NCI-H1417 treated with DMSO at 0.1 percent for 48 hours (cell line): ENCODE results near the gene MTARC2.
"Not testable (repeated sequence)": the region's sequence is repeated elsewhere in the genome, so short reads cannot be mapped to it uniquely, and the experiment has no call there.

Experiments used
- DNase-seq: peaks from one replicate; lab custom pipeline; 2025; lab: John Stamatoyannopoulos, UW

Gene MTARC2

DNA sequence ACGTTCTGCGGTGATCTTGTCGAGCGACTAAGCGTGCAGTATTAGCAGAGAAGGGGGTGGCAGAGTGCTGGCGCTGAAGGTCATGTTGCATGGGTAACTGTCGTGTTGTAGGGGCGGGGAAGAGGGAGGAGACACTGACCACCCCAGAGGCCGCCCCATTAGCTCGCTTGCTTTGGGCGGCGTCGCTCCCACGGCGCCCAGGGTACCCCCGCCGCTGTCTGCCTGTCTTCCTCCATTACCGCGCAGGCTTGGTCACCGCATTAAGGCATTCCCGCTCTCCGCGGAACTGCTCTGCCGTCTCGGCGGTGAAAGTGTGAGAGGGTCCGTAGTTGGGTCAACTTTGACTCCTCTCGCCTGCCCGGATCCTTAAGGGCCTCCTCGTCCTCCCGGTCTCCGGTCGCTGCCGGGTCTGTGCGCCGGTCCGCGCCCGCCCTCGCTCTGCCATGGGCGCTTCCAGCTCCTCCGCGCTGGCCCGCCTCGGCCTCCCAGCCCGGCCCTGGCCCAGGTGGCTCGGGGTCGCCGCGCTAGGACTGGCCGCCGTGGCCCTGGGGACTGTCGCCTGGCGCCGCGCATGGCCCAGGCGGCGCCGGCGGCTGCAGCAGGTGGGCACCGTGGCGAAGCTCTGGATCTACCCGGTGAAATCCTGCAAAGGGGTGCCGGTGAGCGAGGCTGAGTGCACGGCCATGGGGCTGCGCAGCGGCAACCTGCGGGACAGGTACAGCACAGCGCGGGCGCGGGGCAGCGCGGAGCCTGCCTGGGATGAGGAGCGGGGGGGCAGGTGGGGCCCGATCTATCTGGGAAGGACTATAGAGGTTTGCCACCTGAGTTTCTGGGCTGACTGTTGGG, at the start of gene MTARC2:
TSS of gene MTARC2 (plus strand) at position 234 of the 846 bp plus-strand sequence. CDS start at position 444, 210 bp downstream.
- peak; percentile 69 for DNase-seq

GRCh38 chr1:220698607-220699016, 49.5 kb upstream of the MTARC2 start:
- DNase-seq, result no peak

GRCh38 chr1:220699044-220699443, 49.1 kb upstream of the MTARC2 start:
- DNase-seq, result no peak

DNA sequence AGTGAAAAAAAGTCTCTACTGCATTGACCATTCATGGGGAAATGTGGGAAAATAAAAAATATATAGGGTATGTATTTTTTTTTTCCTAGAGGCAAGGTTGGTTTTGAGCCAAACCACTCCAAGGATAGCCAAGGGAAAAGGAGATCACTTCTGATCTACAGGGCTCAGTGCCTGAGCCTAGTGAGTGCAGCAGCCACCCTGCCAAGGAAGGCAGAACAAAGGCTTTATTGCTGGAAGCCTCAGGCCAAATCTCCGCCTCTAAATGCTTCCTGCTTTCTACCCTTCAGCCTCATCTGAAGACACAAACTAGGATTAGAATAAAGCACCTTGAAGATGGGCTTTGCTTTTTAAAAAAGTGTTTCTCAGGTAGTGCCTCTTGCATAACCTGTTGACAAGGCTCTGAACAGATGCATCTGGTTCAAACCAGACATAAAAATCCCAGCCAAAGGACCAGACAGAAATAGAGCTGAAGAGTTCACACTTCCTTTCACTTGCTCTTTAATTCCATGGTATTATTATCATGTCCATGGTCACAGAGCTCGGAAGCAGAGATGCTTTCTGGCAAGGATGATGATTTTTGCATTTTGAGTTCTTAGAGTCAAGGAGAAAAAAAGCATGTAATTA, 47.5 kb upstream of the MTARC2 start:
- DNase-seq, result no peak

- no peak for DNase-seq
These were observed 46.1 kb upstream of the MTARC2 start for GRCh38 chr1:220701974-220702373.

DNA sequence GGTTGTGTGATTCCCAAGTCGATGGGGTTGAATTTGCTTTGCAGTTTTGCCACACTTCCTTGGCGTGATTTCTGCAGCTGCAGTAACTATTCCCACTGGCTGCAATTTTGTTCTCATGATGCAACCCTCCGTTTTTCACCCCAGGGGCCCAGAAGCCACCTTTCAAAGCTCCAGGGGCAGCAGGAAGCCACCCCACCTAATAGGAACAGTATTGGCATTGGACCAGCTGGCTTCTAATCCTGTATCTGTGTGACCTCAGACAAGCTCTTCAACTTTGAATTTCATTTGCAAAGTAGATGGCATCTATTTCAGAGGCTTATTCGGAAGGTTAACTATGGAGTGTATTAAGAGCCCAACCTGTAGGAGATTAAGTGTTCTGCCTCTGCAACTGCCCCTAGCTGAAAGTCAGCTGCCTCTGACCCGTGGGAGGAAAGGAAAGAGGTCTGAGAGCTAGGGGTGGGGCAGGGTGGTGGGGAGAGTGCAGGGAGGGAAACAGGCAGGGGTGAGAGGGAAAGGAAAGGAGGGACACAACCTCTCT, 45.3 kb upstream of the MTARC2 start:
- DNase-seq, result no peak

- DNase-seq, result no peak
These were observed 44.8 kb upstream of the MTARC2 start for GRCh38 chr1:220703305-220703704.

GRCh38 chr1:220705782-220706181, 42.3 kb upstream of the MTARC2 start:
- DNase-seq, result no peak

DNA sequence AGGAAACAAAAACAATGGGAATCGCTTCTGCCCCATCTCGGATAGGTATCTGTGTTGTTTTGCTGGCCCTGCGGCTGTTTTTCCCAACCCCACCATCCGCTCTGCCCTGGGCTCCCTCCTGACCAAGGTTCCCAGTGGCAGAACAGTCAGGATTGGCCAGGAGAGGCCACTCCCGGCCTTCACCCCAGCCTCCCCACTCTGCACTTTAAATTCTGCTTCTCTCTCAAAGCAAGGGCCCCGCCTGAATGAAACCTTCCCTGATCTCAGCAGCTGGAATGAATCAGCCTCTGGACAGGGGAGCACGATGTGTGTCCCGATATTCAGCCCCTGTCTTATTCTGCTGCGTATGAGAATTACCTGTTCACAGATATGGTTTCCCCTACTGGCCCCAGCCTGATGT, 41.6 kb upstream of the MTARC2 start:
- DNase-seq, result no peak

GRCh38 chr1:220707160-220707559, 41.0 kb upstream of the MTARC2 start:
- DNase-seq, result no peak

DNA sequence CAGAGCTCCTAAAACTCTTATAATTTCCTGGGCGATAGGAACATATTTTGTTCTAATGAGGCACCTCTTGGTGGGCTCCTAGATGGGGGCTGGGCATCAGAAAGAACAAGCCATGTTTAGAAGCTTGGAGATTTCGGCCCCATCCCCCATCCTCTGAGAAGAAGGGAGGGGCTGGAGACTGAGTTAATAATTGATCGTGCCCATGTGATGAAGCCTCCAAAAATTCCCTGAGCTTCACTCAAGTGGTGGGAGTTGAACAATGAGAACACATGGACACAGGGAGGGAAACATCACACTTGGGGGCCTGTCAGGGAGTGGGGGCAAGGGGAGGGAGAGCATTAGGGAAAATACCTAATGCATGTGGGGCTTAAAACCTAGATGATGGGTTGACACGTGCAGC, 39.9 kb upstream of the MTARC2 start:
- DNase-seq, result no peak

DNA sequence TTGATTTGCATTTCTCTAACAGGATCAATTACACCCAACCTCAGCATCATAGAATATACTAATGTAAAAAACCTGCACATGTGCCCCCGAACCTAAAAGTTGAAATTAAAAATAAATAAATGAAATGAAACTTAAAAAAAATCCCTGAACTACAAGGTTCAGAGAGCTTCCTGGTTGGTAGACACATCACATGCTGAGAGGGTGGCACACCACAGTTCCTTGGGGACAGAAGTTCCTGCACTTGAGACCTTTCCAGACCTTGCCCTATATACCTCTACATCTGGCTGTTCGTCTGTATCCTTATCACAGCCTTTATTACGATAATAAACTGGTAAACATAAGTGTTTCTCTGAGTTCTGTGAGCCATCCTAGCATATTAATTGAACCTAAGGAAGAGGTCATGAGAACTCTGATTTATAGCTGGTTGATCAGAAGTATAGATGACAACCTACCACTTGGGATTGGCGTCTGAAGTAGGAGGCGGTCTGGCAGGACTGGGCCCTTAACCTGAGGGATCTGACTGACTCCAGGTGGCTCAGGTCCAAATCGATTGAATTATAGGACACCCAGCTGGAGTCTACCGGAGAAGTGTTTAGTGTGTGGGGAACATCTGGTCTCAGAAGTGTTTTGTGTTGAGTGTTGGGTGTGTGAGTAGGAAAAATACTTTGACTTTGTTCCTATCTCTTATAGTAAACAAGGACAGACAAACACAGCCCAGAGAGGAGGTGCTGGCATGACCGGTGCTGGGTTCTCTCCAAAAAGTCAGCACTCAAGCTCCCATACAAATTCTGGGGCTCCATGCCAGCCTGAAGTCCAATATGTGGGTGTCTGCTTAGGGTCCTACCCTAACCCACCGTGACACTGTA, 39.0 kb upstream of the MTARC2 start:
- DNase-seq, result no peak

- no peak for DNase-seq
These were observed 37.8 kb upstream of the MTARC2 start for GRCh38 chr1:220710333-220710732.

DNA sequence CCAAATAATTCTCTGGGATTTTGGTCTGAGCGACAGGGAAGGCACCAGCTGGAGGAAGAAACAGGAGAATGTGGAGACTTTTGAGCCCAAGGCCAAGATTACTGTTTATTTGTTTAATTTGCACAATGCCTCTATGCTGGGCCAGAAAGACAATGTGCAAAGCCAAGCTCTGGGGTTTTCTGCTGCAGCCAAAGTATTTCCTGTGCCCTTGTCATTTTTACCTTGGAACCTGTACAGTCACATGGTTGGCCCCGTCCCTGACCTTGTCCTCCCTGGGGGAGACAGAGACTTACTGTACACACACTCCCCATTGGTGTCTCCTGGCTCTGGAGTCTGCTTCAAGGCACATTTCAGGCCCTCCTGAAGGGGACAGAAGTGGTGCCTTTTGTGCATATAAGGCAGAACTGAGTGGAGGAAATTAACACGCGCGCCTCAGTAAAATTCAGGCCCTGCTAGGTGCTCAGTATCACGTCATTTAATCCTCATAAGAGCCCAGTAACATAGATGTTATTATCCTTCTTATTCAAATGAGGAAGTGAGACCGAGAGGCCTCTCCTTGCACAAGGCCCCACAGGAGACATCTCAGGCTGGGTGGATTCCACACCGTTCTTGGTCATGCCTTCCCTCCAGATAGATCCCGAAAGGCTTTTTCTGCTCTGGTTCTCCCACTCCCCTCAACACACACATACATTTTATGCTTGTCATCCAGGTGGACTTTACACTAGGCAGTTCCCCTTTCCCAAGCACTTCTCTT, 36.9 kb upstream of the MTARC2 start:
- no peak for DNase-seq

DNA sequence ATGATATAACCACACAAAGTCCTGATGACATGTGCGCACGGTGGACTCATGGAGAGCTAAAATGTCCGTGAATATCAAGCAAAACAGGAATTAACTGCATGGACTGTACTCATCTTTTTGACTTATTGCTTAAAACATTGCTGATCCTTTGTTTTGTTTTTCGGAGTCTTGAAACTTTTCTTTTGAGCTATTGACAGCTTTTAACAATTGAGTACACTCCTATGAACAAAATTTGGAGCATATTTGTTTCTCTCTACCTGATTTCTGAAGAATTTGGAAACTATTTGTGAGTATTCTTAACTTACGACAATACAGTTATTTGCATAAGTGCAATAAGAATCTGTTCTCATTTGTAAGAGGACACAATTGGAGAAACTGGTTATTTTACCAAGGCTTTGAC, 32.1 kb upstream of the MTARC2 start:
- not testable (repeated sequence) for DNase-seq

GRCh38 chr1:220717800-220718640, 30.1 kb upstream of the MTARC2 start:
- no peak for DNase-seq

DNA sequence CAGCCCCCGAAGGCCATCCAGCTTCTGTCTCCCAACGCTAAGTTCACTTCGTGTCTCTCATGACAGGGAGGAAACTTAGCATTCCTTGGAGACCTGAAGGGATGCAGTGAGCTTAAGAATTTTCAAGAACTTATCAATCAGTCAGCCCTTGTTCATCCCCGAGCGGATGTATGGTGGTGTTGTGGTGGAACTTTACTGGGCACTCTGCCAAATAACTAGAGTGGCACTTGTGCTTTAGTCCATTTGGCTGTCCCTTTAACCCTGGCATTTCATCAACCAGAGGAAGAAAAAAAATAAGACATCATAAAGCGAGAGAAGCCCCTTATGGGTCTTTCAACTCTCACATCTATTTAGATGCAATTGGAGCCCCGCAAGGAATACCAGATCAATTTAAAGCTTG, 26.9 kb upstream of the MTARC2 start:
- not testable (repeated sequence) for DNase-seq

- DNase-seq, result no peak
These were observed 21.5 kb upstream of the MTARC2 start for GRCh38 chr1:220726634-220727033.

GRCh38 chr1:220727519-220727918, 20.6 kb upstream of the MTARC2 start:
- DNase-seq, result no peak

- DNase-seq, result no peak
These were observed 17.6 kb upstream of the MTARC2 start for GRCh38 chr1:220730486-220730885.

DNA sequence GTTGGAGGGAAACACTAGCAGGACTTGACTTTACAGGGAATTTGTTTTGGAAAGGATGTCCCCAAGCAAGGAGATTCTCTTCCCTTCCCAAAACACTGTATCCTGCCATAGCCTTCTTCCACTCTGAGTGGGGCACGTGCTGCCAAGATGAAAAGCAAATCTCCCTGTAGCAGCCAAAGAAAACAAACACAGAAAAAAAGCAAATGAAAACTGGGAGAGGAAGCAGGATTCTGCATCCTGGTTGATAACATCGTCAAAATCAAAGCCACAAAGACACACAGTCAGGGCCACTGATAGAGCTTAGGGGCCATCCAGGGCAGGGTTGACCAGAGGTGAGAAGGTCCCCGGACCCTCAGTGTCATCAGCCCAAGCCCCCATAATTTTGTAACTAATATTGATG, 16.0 kb upstream of the MTARC2 start:
- no peak for DNase-seq
